NCI-H69 (cell line): ENCODE results near the gene CLCC1.
"Not testable (repeated sequence)": the region's sequence is repeated elsewhere in the genome, so short reads cannot be mapped to it uniquely, and the experiment has no call there.

Experiments
- DNase-seq: peaks from one replicate; lab custom pipeline; 2025; lab: John Stamatoyannopoulos, UW

CLCC1 gene, protein sequence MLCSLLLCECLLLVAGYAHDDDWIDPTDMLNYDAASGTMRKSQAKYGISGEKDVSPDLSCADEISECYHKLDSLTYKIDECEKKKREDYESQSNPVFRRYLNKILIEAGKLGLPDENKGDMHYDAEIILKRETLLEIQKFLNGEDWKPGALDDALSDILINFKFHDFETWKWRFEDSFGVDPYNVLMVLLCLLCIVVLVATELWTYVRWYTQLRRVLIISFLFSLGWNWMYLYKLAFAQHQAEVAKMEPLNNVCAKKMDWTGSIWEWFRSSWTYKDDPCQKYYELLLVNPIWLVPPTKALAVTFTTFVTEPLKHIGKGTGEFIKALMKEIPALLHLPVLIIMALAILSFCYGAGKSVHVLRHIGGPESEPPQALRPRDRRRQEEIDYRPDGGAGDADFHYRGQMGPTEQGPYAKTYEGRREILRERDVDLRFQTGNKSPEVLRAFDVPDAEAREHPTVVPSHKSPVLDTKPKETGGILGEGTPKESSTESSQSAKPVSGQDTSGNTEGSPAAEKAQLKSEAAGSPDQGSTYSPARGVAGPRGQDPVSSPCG

DNA sequence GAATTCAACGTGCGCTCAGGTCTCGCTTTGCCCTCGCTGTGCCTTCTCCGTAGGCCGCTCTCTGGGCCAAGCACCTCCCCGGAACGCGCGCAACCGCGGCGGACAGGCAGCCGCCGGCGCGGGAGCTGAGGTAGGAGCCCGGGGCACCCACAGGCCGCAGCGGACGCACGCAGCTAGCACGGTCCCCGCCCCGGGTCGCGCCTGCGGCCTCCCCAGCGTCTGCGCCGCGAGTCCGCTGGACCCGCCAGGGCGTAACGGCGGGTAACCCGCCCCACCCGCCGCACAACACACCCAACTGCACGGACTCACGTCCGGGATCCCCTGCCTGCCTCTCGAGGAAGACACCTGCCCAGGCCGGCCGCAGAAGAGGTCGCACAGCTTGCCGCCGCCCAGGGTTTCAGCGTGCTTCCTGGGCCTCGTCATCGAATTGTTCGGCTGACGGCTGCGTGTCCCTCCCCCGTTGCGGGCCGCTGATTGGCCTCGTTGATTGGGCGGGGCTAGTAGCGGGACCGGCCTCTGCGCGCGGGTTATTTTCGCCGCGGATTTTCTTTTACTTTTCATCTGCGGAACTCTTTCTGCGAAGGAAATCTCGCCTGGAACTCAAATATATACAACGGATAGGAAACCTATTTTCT is at the start of gene CLCC1:
TSS of gene CLCC1 (minus strand) at position 433 of the 635 bp plus-strand sequence. CDS start 13,047 bp downstream, outside the sequence.
- peak; percentile 92 for DNase-seq

DNA sequence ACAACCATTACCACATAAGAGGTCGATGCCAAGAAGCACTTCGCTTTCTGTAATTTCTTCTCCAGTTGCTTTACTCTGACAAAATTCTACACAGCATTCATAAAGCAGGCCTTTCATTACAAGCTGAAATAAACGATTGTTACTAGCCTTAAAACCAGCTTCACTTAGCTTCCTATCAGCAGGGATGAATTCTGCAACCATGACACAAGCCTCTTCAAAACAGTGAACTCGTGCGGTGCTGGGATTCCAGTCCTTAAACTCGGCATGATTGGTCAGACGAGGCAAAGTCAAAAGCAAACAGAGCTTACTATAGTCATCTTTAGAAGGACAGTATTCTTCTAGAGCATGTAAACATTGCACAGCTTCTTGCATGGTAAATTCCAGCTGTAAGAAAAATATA is 48.1 kb upstream of the CLCC1 start:
- DNase-seq, result no peak

DNA sequence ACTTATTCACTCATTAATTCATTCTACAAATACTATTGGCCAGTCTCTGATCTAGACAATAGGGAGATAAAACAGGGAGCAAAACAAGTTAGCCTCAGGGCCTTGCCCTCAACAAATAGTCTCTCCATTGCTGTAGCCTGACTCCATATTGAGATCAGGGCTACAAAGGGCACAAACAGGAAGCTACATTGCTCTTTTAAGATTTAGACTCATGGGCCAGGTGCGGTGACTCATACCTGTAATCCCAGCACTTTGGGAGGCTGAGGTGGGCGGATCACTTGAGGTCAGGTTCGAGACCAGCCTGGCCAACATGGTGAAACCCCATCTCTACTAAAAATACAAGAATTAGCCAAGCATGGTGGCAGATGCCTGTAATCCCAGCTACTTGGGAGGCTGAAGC is 33.3 kb upstream of the CLCC1 start:
- not testable (repeated sequence) for DNase-seq

DNA sequence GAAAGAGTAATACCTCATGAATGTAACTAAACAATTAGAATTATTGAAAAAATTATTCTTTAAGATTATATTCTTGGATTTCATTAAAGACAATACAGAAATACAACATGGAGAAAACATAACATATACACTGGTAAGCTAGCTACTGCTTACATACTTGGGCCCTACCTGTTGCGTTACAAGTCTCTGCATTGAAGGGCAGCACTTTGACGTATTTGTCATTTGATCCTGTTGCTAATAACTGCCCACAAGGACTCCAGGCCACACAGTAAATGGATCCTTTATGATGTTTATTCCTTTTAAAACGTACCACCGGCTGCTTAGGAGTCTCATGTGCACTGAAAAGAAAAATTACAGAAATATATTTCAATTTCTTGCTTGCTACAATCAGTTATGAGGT is 19.8 kb upstream of the CLCC1 start:
- DNase-seq, result no peak

DNA sequence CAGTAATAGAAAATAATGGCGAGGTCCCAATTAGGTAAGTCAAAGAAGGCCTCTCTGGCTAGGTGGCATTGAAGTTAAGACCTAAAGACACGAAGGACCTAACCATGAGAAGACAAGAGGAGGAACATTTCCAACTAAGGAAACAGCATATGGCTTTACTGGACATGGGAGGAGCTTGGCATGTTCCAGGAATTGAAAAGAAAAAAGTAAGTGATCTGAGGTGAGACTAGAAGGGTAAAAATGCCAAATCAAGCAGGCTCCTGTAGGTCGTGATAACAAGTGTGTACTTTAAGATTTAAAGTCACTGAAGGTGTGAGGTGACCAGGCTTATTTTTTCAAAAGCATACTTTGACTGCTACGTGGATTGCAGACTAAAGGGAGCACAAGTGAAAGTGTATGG is 13.4 kb upstream of the CLCC1 start:
- DNase-seq, result no peak

DNA sequence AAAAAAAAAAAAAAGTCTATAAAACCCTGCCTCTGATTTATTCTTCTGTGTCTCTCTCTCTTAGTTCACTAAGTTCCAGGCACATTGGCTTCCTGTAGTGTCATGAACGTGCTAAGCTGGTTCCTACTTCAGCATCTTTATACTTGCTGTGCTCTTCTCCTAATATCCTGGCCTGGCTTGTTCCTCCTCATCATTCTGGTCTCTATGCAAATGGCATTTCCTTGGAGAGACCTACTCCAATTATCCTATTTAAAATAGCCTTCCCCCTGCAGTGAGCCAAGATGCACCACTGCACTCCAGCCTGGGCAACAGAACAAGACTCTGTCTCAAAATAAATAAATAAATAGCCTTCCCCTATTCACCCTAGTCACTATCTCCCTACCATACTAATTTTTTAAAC is 9.7 kb upstream of the CLCC1 start:
- no peak for DNase-seq

DNA sequence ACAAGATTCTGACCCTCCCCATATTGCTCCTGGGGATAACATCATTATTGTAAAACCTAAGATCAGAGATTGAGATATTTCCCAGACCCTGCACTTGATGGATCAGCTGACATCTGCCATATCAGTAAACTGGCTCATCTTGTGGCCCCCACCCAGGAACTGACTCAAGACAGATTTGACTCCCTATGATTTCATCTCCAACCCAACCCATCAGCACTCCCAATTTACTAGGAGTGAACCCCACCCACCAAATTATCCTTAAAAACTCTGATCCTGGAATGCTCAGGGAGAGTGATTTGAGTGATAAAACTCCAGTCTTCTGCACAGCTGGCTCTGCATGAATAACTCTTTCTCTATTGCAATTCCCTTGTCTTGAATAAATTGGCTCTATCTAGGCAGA is 6.1 kb upstream of the CLCC1 start:
- DNase-seq, result no peak

DNA sequence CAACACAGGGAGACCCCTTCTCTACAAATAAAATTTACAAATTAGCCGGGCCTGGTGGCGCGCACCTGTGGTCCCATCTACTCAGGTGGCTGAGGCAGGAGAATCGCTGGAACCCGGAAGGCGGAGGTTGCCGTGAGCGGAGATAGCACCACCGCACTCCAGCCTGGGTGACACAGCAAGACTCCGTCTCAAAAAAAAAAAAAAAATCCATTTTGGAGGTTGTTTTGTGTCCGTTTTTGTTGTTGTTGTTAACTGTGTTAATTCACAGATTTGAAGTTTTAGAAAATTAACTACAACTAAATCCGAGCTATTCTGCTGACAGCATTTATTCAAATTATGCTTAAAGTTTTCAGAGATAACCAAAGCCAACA is 618 bp downstream of the CLCC1 start:
- peak; percentile 38 for DNase-seq

DNA sequence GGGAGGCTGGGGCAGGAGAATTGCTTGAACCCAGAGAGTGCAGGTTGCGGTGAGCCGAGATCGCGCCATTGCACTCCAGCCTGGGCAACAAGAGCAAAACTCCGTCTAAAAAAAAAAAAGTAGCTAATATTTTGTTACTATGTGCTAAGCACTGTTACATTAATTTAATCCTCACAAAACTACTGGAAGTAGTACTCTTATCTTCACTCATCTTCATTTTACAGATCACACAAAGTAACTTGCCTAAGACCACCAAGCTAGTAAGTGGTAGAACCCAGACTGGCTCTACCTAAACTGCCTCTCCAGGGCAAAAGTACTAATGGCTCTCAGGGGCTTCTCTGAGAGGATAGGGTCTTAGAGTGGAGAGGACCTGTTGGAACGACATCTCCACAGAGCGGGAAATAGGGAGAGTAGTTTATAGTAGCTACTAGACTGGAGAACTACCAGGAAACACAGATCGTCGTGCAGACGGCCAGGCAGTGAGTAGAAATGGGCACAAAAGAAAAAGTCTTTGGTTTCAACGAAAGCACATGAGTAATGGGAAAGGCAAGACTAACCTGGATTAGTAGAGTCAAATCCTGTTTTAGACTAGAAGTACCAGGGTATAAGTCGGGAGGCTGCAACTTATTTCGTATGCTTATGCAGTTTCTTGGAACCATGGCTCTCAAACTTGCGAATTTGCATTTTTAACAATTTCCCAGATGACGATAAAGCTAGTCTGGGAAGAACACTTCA is 1.4 kb downstream of the CLCC1 start:
- DNase-seq, result no peak

DNA sequence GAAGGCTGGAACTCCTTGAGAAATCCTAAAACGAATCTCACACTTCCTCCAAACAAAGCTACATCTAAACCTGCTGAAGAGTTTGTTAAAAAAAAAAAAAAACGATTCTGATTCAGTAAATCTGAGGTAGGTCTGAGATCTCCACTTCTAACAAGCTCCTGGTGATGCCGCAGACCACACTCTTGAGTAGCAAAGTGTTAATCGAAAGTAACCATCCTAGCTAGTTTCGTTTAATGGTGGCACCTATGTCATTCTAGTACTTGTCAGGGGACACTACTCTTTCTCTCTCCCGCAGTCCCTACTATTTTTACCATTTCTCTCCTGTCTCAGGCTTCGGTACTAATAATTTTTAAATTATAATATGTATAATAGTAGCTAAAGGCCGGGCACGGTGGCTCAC is 2.1 kb downstream of the CLCC1 start:
- DNase-seq, result no peak

DNA sequence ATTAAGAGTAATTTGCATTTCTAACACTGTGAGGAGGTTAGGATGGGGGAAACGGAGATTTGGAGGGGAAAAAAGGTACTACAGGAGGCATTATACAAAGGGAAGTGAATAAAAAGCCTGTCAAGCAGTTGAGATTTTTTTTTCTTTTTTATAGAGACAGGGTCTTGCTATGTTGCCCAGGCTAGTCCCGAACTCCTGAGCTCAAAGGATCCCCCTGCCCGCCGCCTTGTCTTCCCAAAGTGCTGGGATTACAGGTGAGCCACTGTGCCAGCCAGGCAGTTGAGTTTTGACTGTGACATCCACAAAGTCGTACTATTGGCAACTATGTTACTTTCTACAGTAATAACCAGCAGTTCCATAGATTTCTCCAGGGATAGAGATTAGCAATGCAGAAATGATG is 2.6 kb downstream of the CLCC1 start:
- DNase-seq, result no peak

DNA sequence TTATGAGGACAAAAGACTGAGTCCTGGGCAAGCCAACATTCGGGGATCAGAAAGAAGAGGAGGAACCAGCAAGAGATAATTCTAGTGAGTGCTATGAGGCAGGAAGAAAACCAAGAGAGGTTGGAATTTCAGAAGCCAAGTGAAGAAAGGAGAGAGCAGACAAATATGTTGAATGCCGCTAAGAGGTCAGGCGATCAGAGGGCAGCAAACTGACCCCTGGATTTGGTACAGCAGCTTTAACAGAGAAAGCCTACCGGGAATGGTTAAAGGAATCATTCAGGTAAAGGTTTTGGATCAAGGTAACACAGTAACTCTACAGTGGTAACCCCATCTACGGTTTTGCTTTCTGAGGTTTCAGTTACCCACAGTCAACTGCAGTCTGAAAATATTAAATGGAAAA is 5.4 kb downstream of the CLCC1 start:
- no peak for DNase-seq

DNA sequence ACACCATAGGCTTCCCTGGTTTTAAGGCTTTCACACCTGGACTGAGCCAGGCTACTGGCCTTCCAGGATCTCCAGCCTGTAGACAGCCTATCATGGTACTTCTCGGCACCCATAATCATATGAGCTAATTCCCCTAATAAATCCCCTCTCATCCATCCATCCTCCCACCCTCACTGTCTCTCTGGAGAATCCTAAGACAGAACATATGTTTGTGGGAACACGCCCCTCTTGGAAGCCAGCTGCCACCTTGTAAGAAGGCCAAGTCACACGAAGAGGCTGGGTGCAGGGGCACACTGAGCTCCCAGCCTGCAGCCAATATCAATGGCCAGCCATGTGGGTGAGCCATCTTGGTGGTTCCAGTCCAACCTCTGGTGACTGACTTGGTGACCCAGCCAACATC is 7.4 kb downstream of the CLCC1 start:
- DNase-seq, result peak; percentile 8

DNA sequence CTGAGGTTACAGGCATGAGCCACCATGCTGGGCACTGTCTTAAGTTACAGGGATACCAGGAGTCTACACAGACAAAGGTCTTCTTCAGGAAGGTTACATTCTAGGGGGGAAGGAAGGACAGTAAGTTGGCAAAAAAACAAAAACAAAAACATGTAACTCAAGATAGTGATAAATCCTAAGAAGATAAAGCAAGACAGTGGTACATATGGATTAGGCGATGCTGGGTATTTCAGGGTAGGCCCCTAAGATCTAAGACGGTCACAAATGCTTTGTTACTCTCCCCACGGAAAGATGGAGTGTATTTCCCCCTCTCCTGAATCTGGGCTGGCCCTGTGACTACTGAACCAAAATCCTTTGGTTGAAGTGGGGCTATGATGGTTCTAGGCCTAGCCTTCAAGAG is 8.2 kb downstream of the CLCC1 start:
- DNase-seq, result no peak

DNA sequence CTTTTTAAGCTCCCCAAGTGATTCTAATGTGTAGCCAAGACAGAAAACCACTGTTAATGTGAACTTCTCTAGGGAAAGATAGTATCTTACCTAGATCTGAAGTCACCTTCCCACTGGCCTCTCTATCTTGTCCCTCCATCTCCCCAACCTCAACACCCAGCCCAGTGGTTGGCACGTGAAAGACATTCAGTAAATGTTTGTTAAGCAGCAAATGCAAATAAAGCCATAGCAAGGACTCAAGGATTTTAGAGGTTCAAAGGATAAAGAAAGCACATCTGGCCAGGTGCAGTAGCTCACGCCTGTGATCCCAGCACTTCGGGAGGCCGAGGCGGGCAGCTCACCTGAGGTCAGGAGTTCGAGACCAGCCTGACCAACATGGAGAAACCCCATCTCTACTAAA is 9.8 kb downstream of the CLCC1 start:
- DNase-seq, result no peak

DNA sequence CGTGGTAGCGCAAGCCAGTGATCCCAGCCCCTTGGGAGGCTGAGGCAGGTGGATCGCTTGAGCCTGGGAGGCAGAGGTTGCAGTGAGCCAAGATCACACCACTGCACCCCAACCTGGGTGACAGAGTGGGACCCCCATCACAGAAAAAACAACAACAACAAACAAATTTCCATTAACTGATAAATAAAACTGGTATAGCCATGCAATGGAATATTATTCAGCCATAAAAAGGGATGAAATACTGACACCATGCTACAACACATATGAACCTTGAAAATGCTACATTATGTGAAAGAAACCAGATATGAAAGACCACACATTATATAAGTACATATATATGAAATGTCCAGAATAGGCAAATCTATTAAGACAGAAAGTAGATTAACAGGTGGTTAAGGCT is 12.0 kb downstream of the CLCC1 start:
- no peak for DNase-seq

DNA sequence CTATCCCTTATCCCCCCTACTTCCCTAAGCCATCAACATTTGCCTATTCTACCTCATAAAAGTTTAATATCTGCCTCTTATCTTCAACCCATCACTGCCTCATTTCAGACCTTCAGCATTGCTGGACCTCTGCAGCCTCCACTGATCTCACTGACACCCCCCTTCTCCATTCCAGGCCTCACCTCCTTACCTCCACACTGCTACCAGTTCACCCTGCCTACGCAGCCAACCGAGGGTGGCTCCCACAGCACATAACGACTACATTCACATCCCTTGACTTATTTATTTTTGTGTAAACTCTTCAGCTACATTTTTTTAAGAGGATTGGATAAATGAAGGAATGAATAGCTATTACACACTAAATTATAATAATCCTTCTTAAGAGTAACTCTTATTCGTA is 14.2 kb downstream of the CLCC1 start:
- DNase-seq, result no peak

DNA sequence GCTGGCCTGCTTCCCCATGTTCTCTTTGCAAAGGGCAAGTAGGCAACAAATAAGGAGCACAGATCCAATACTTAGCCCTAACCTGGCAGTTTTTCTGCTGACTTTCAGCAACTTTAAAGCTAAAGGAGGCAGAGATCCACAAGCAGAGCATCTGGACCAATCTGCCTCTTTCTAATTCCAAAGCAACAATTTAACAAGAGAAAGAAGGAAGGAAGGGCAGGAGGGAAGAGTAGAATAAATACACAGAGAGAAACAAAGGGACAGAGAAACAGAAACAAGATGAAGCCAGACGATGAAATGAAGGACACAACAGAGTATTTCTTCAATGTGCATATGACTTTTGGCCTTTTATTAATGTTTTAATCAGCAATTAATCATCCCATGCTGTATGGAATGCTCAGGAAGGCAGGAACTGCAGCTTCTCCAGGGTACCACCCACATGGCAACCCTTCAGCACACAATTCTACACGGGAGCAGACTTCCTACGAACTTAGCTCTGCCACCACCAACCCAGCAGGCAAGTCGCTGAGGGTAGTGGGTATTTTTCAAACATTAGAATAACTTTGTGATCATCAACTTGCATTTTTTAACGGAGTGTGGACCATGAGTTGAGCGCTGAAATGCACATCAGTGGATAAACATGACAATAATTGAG is 15.3 kb downstream of the CLCC1 start:
- no peak for DNase-seq

DNA sequence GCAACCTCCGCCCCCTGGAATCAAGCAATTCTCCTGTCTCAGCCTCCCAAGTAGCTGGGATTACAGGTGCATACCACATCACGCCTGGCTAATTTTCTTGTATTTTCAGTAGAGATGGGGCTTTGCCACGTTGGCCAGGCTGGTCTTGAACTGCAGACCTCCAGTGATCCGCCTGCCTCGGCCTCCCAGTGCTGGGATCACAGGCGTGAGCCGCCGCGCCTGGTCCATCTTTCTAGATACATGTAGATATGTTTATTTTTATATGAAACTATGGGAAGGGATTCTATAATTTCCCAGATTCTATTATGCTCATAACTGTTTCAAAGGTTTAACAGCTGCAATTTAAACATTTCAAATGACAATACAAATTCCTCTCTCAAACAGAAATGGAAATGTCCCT is 27.1 kb downstream of the CLCC1 start:
- DNase-seq, result no peak

DNA sequence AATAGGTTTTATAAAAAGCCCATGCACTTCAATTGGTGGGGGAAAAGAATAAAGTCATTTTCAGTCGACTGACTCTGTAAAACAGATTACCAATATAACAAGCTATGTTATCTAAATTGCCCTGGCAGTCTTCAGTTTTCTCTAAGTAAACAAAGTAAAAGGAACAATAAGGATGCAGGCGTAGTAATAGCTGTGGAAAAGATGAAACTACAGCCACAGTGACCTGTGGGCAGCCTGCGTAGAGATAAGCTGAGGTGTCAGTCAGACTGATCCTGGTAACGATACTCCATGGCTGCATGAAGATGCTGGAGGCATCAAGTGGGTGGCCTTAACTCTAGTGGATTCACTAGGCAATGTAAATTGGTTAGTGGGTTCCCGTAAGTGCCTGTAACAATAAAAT is 29.3 kb downstream of the CLCC1 start:
- DNase-seq, result no peak

DNA sequence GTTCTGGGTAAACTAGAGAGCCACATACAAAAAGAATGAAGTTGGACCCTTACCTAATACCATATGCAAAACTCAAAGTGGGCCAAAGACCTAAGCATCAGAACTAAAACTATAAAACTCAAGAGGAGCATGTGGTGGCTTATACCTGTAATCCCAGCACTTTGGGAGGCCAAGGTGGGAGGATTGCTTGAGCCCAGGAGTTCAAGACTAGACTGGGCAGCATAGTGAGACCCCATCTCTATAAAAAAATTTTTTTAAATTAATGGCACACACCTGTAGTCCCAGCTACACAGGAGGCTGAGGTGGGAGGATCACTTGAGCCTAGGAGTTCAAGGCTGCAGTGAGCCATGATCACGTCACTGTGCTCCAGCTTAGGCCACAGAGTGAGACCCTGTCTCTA is 35.7 kb downstream of the CLCC1 start:
- DNase-seq, result not testable (repeated sequence)

DNA sequence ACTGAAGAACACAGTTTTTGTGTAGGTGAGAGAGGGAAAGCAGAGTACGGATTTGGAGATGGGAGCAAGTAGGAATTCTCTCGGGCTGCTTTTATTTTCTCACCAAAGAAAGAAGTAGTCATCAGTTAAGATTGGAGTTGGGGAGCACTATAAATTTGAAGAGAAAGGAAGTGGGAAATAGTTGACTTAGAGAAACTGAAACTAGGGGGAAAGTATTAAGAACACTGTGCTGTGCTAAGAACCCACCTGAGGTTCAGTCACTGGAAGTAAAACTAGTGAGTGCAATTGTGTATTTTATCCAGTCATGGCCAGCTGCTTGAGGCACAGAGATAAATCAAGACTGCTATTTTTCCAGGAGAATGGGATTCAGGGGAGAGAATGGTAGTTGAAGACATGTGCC is 37.4 kb downstream of the CLCC1 start:
- DNase-seq, result no peak
